Ascending aorta (tissue), 2 donors: ENCODE results near the gene MAPK4. TPM values are rescaled to one million over a fixed set of nuclear protein-coding genes. Genes with fewer than 3 reads are reported as not detected.
"Not testable (repeated sequence)": the region's sequence is repeated elsewhere in the genome, so short reads cannot be mapped to it uniquely, and the experiment has no call there.

Source experiments
- DNase-seq, 2 donors: peaks; one replicate each; pipeline ENCODE4 v3.0.0-alpha.2; 2019; ENCODE audit warnings: low spot score in 2 of 2
- H3K27ac ChIP-seq, 2 donors: fragments of 200-600 bp; sonication (generic); one replicate each; pipeline ENCODE4 v1.5.1; 2016 to 2017; ENCODE audit warnings: mild to moderate bottlenecking in 1 of 2
- H3K27me3 ChIP-seq: fragments of 200-600 bp; sonication (generic); one replicate; pipeline ENCODE4 v1.5.1; 2017
- H3K36me3 ChIP-seq, 2 donors: fragments of 200-600 bp; sonication (generic); one replicate each; pipeline ENCODE4 v1.5.1; 2016
- H3K4me1 ChIP-seq, 2 donors: fragments of 200-600 bp; sonication (generic); one replicate each; pipeline ENCODE4 v1.5.1; 2016 to 2017; ENCODE audit warnings: mild to moderate bottlenecking in 1 of 2
- H3K4me3 ChIP-seq, 2 donors: fragments of 200-600 bp; sonication (generic); one replicate each; pipeline ENCODE4 v1.5.1; 2016 to 2017; ENCODE audit warnings: mild to moderate bottlenecking in 1 of 2
- H3K9me3 ChIP-seq, 2 donors: fragments of 200-600 bp; sonication (generic); one replicate each; pipeline ENCODE4 v1.5.1; 2016
- CTCF ChIP-seq, 3 experiments: fragments of 200-600 bp in 2 of 3; fragments of 450-650 bp in 1 of 3; sonication (generic) in 2 of 3; IDR thresholded peaks; one replicate each; pipeline ENCODE4 v1.5.1; 2016 to 2019; ENCODE audit warnings: antibody characterized with exemption in 3 of 3, mild to moderate bottlenecking in 1 of 3, moderate library complexity in 1 of 3
- intact Hi-C: fragments of 100-400 bp; cut with DNase I; formaldehyde crosslinking; loops from one replicate; pipeline ENCODE4 v1.15.1; 2023
- total RNA-seq: library from RNA; depleted of rRNA; stranded (reverse); fragments of >200 nt; gene quantifications from one replicate; pipeline ENCODE4 v1.1.0, GENCODE V29; 2016

MAPK4 gene
- total RNA-seq, result 1.2 TPM

- peak in 1 of 2 donors; percentile 70 for DNase-seq
- TF ChIP-seq CTCF (IDR thresholded peaks at IDR 0.05), result no peak
- Histone ChIP-seq H3K4me3 (peak within 1 kb of the TSS; percentile 77 to 82), H3K27ac (peak within 1 kb of the TSS; percentile 81 to 86), H3K4me1 (peaks cover 0 to 12% of the 10 kb centered on the region in 2 donors), H3K9me3 (no peaks in the 10 kb centered on the region), H3K27me3 (no peaks in the 10 kb centered on the region), H3K36me3 (no peaks in the 10 kb centered on the region)
- intact Hi-C loops, result loop anchor here (2.0 to 10.0 kb wide), 4 partner anchors 57 to 185 kb away; partner anchors contain the start of gene SKA1
These were observed at the start of gene MAPK4 for GRCh38 chr18:50559752-50560680. MAPK4 (plus strand) TSS chr18:50560087; CDS start chr18:50663959, 103,872 bp downstream.

GRCh38 chr18:50517277-50517676 lies 42.6 kb upstream of the MAPK4 start:
- H3K36me3 ChIP-seq, intact Hi-C loops, H3K27ac ChIP-seq, H3K4me1 ChIP-seq, H3K4me3 ChIP-seq, H3K9me3 ChIP-seq, DNase-seq, H3K27me3 ChIP-seq: not testable (repeated sequence)

GRCh38 chr18:50518787-50519546 lies 40.9 kb upstream of the MAPK4 start:
- Histone ChIP-seq H3K4me3 (no peak overlapping the region), H3K27ac (no peak overlapping the region), H3K4me1 (no peaks in the 10 kb centered on the region), H3K9me3 (no peaks in the 10 kb centered on the region), H3K36me3 (no peaks in the 10 kb centered on the region), H3K27me3 (no peaks in the 10 kb centered on the region)
- no peak for TF ChIP-seq CTCF (IDR thresholded peaks at IDR 0.05)
- intact Hi-C loops, result no loop called here
- no peak for DNase-seq

GRCh38 chr18:50523165-50523564 lies 36.7 kb upstream of the MAPK4 start:
- no peaks in the 10 kb centered on the region for H3K9me3 ChIP-seq
- H3K27me3 ChIP-seq, result no peaks in the 10 kb centered on the region
- intact Hi-C loops, result no loop called here
- no peaks in the 10 kb centered on the region for H3K36me3 ChIP-seq
- no peak overlapping the region for H3K27ac ChIP-seq
- no peaks in the 10 kb centered on the region for H3K4me1 ChIP-seq
- DNase-seq, result no peak
- TF ChIP-seq CTCF (IDR thresholded peaks at IDR 0.05), result no peak
- H3K4me3 ChIP-seq, result no peak overlapping the region

- H3K27ac ChIP-seq, result no peak overlapping the region
- intact Hi-C loops, result no loop called here
- H3K27me3 ChIP-seq, result no peaks in the 10 kb centered on the region
- DNase-seq, result no peak
- H3K4me1 ChIP-seq, result no peaks in the 10 kb centered on the region
- H3K9me3 ChIP-seq, result no peaks in the 10 kb centered on the region
- no peaks in the 10 kb centered on the region for H3K36me3 ChIP-seq
- H3K4me3 ChIP-seq, result no peak overlapping the region
- no peak for TF ChIP-seq CTCF (IDR thresholded peaks at IDR 0.05)
These were observed 32.1 kb upstream of the MAPK4 start for GRCh38 chr18:50527636-50528307.
